Measurements from ENCODE around the gene PRPF40B.

The PRPF40B gene

GRCh38 chr12:49631336-49631907 is 8.1 kb downstream of the PRPF40B start:
- no peak for DNase-seq (ENCODE audit: insufficient read length)
- no peak for FAIRE-seq
- TF ChIP-seq POLR2AphosphoS5 (IDR thresholded peaks at IDR 0.05; ENCODE audit: low read depth, low read length) = no peak
- no peak for TF ChIP-seq POLR2A (IDR thresholded peaks at IDR 0.05; ENCODE audit: low read depth, low read length)
- no peak for TF ChIP-seq TAF1 (IDR thresholded peaks at IDR 0.05; ENCODE audit: borderline replicate concordance, low read depth, low read length)

DNA sequence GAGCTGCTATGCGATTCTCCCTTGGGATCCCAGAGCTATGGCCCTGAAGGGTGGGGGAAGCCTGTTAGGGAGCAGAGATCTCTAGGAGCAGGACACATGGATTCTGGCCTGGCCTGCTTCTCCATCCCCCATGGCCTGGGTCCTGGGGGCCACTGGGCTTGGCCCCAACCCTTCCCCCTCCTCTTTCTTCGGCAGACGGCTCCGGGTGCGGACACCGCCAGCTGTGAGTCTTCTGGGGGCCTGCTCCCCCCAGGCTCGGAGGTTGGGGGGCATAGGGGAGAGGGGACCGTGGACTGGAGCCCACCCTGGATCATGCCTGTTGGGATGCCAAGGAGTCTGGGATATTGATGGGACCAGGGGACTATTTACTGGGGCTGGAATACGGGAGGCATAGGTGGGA is 9.0 kb downstream of the PRPF40B start:
- DNase-seq (ENCODE audit: insufficient read length) (no peak), FAIRE-seq (no peak)
- TF ChIP-seq POLR2AphosphoS5 (IDR thresholded peaks at IDR 0.05; ENCODE audit: low read depth, low read length) (0 out of 2 replicates have a peak, but pooled peaks have one; percentile 10), TAF1 (IDR thresholded peaks at IDR 0.05; ENCODE audit: borderline replicate concordance, low read depth, low read length) (no peak), POLR2A (IDR thresholded peaks at IDR 0.05; ENCODE audit: low read depth, low read length) (no peak)

GRCh38 chr12:49632986-49633702 is 9.8 kb downstream of the PRPF40B start:
- DNase-seq (ENCODE audit: insufficient read length) (no peak), FAIRE-seq (no peak)
- no peak for TF ChIP-seq POLR2AphosphoS5 (IDR thresholded peaks at IDR 0.05; ENCODE audit: low read depth, low read length)
- TF ChIP-seq TAF1 (IDR thresholded peaks at IDR 0.05; ENCODE audit: borderline replicate concordance, low read depth, low read length) = no peak
- no peak for TF ChIP-seq POLR2A (IDR thresholded peaks at IDR 0.05; ENCODE audit: low read depth, low read length)

GRCh38 chr12:49633703-49634345 is 10.5 kb downstream of the PRPF40B start:
- no peak for DNase-seq (ENCODE audit: insufficient read length)
- no peak for FAIRE-seq
- TF ChIP-seq POLR2A (IDR thresholded peaks at IDR 0.05; ENCODE audit: low read depth, low read length) (no peak), POLR2AphosphoS5 (IDR thresholded peaks at IDR 0.05; ENCODE audit: low read depth, low read length) (no peak), TAF1 (IDR thresholded peaks at IDR 0.05; ENCODE audit: borderline replicate concordance, low read depth, low read length) (no peak)

DNA sequence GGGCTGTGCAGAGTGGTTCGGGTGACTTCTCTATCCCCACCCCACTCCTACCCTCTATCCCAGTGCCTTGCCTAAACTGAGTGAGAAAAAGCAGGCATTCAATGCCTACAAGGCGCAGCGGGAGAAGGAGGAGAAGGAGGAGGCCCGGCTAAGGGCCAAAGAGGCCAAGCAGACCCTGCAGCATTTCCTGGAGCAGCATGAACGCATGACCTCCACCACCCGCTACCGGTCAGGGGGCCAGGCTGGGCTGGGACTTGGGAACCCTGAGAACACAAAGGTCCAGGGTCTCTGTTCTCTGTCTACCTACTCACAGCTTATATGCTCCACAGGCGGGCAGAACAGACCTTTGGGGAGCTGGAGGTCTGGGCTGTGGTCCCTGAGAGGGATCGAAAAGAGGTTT is 11.7 kb downstream of the PRPF40B start:
- TF ChIP-seq POLR2AphosphoS5 (IDR thresholded peaks at IDR 0.05; ENCODE audit: low read depth, low read length) = no peak
- TF ChIP-seq TAF1 (IDR thresholded peaks at IDR 0.05; ENCODE audit: borderline replicate concordance, low read depth, low read length) = no peak
- TF ChIP-seq POLR2A (IDR thresholded peaks at IDR 0.05; ENCODE audit: low read depth, low read length) = no peak
- DNase-seq (ENCODE audit: insufficient read length) = no peak
- FAIRE-seq = no peak

GRCh38 chr12:49635656-49636055 is 12.3 kb downstream of the PRPF40B start:
- TF ChIP-seq POLR2A (IDR thresholded peaks at IDR 0.05; ENCODE audit: low read depth, low read length) = peak; percentile 30; the same call in 1 of the 2 replicates
- no peak for TF ChIP-seq TAF1 (IDR thresholded peaks at IDR 0.05; ENCODE audit: borderline replicate concordance, low read depth, low read length)
- DNase-seq (ENCODE audit: insufficient read length) = no peak
- FAIRE-seq = no peak

GRCh38 chr12:49636574-49636973 is 13.2 kb downstream of the PRPF40B start:
- FAIRE-seq (no peak), DNase-seq (ENCODE audit: insufficient read length) (no peak)
- no peak for TF ChIP-seq TAF1 (IDR thresholded peaks at IDR 0.05; ENCODE audit: borderline replicate concordance, low read depth, low read length)
- TF ChIP-seq POLR2AphosphoS5 (IDR thresholded peaks at IDR 0.05; ENCODE audit: low read depth, low read length) = no peak
- TF ChIP-seq POLR2A (IDR thresholded peaks at IDR 0.05; ENCODE audit: low read depth, low read length) = no peak

- DNase-seq (ENCODE audit: insufficient read length) (peak; percentile 69), FAIRE-seq (peak; percentile 87)
- TF ChIP-seq POLR2A (IDR thresholded peaks at IDR 0.05; ENCODE audit: low read depth, low read length) (no peak), POLR2AphosphoS5 (IDR thresholded peaks at IDR 0.05; ENCODE audit: low read depth, low read length) (0 out of 2 replicates have a peak, but pooled peaks have one; percentile 22)
Observed at GRCh38 chr12:49636979-49637755, 13.8 kb downstream of the PRPF40B start.

- no peak for FAIRE-seq
- no peak for DNase-seq (ENCODE audit: insufficient read length)
- TF ChIP-seq POLR2A (IDR thresholded peaks at IDR 0.05; ENCODE audit: low read depth, low read length) (no peak), POLR2AphosphoS5 (IDR thresholded peaks at IDR 0.05; ENCODE audit: low read depth, low read length) (no peak), TAF1 (IDR thresholded peaks at IDR 0.05; ENCODE audit: borderline replicate concordance, low read depth, low read length) (no peak)
Observed at GRCh38 chr12:49641748-49642369, 18.5 kb downstream of the PRPF40B start.

GRCh38 chr12:49642370-49642802 is 19.0 kb downstream of the PRPF40B start:
- FAIRE-seq = no peak
- TF ChIP-seq TAF1 (IDR thresholded peaks at IDR 0.05; ENCODE audit: borderline replicate concordance, low read depth, low read length) (no peak), POLR2AphosphoS5 (IDR thresholded peaks at IDR 0.05; ENCODE audit: low read depth, low read length) (no peak), POLR2A (IDR thresholded peaks at IDR 0.05; ENCODE audit: low read depth, low read length) (no peak)

DNA sequence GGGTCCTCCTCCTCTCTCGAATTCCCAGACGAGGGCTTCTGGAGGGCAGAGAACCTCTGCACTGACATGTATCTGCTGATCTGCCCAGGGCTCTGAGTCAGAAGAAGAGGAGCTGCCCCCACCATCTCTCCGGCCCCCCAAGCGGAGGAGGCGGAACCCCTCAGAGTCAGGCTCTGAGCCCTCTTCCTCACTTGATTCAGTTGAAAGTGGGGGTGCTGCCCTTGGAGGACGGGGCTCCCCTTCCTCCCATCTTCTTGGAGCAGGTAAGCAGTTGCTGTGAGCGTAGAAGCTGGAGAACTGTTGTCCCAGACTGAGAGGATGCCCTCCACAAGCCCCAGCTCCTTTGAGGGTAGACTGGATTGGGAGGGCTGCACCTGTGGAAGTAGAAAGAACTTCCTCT is 19.8 kb downstream of the PRPF40B start:
- TF ChIP-seq POLR2AphosphoS5 (IDR thresholded peaks at IDR 0.05; ENCODE audit: low read depth, low read length) = no peak
- no peak for TF ChIP-seq TAF1 (IDR thresholded peaks at IDR 0.05; ENCODE audit: borderline replicate concordance, low read depth, low read length)
- no peak for TF ChIP-seq POLR2A (IDR thresholded peaks at IDR 0.05; ENCODE audit: low read depth, low read length)
- DNase-seq (ENCODE audit: insufficient read length) (no peak), FAIRE-seq (no peak)

More at GRCh38 chr12:49642370-49642802, 19.0 kb downstream of the PRPF40B start:
- DNase-seq (ENCODE audit: insufficient read length) = no peak
